GM18907 (cell line): Measurements from ENCODE around the gene LIN7B.

Experiments used
- ATAC-seq: cut with Tn5 transposase; IDR thresholded peaks from one replicate; pipeline ENCODE4 v1.9.1; 2021; ENCODE audit warnings: mild to moderate bottlenecking, moderate library complexity; ENCODE audit not compliant: unreplicated experiment

LIN7B gene

GRCh38 chr19:49094505-49095482 lies 19.4 kb upstream of the LIN7B start:
- ATAC-seq: no peak

- ATAC-seq: no peak
Observed at GRCh38 chr19:49097453-49098288, 16.5 kb upstream of the LIN7B start.

GRCh38 chr19:49098795-49099194 lies 15.4 kb upstream of the LIN7B start:
- no peak for ATAC-seq

GRCh38 chr19:49101160-49101559 lies 13.0 kb upstream of the LIN7B start:
- ATAC-seq: no peak

GRCh38 chr19:49102303-49102702 lies 11.9 kb upstream of the LIN7B start:
- ATAC-seq: no peak

- ATAC-seq: no peak
Observed at GRCh38 chr19:49103331-49104085, 10.7 kb upstream of the LIN7B start.

- no peak for ATAC-seq
Observed at GRCh38 chr19:49104229-49104864, 9.8 kb upstream of the LIN7B start.

GRCh38 chr19:49106648-49107135 lies 7.5 kb upstream of the LIN7B start:
- ATAC-seq: no peak

GRCh38 chr19:49107625-49108459 lies 6.3 kb upstream of the LIN7B start:
- no peak for ATAC-seq

- no peak for ATAC-seq
Observed at GRCh38 chr19:49109051-49109450, 5.1 kb upstream of the LIN7B start.

- no peak for ATAC-seq
Observed at GRCh38 chr19:49109569-49110233, 4.5 kb upstream of the LIN7B start.

GRCh38 chr19:49110567-49110966 lies 3.6 kb upstream of the LIN7B start:
- no peak for ATAC-seq

GRCh38 chr19:49111218-49111998 lies 2.8 kb upstream of the LIN7B start:
- ATAC-seq: no peak

- no peak for ATAC-seq
Observed at GRCh38 chr19:49114630-49115363, 627 bp downstream of the LIN7B start.

GRCh38 chr19:49116544-49116943 lies 2.4 kb downstream of the LIN7B start:
- ATAC-seq: no peak

- ATAC-seq: no peak
Observed at GRCh38 chr19:49117677-49118564, 3.8 kb downstream of the LIN7B start.
